ENCODE data around the gene SCO2. TPM values are rescaled to one million over a fixed set of nuclear protein-coding genes. Genes with fewer than 3 reads are reported as not detected.

SCO2 gene
- total RNA-seq, 1 donor from 2014 or later: 5.3 TPM

- H3K27ac Mint-ChIP-seq: no peak overlapping the region
- no peak for DNase-seq
- H3K4me3 Mint-ChIP-seq: no peak overlapping the region
- peaks cover 15% of the 10 kb centered on the region for H3K36me3 Mint-ChIP-seq (ENCODE audit: low read depth)
- H3K9me3 Mint-ChIP-seq: no peaks in the 10 kb centered on the region
- no peaks in the 10 kb centered on the region for H3K27me3 Mint-ChIP-seq
- intact Hi-C loops (cut with micrococcal nuclease): no loop called here
- peaks cover 29% of the 10 kb centered on the region for H3K4me1 Mint-ChIP-seq
Measured at GRCh38 chr22:50513175-50513574, 12.2 kb downstream of the SCO2 start.

GRCh38 chr22:50508897-50509296 is 16.5 kb downstream of the SCO2 start:
- Mint-ChIP-seq H3K27me3 (peaks cover 1% of the 10 kb centered on the region), H3K27ac (peak overlapping the region; percentile 87), H3K36me3 (ENCODE audit: low read depth) (peaks cover 8% of the 10 kb centered on the region), H3K4me1 (peaks cover 22% of the 10 kb centered on the region), H3K4me3 (peak overlapping the region; percentile 87), H3K9me3 (no peaks in the 10 kb centered on the region)
- DNase-seq: no peak
- intact Hi-C loops (cut with micrococcal nuclease): loop anchor here (1.0 to 10.0 kb wide), 7 partner anchors 16 to 257 kb away; partner anchors contain the start of genes HDAC10, PPP6R2, SBF1 and SCO2

DNA sequence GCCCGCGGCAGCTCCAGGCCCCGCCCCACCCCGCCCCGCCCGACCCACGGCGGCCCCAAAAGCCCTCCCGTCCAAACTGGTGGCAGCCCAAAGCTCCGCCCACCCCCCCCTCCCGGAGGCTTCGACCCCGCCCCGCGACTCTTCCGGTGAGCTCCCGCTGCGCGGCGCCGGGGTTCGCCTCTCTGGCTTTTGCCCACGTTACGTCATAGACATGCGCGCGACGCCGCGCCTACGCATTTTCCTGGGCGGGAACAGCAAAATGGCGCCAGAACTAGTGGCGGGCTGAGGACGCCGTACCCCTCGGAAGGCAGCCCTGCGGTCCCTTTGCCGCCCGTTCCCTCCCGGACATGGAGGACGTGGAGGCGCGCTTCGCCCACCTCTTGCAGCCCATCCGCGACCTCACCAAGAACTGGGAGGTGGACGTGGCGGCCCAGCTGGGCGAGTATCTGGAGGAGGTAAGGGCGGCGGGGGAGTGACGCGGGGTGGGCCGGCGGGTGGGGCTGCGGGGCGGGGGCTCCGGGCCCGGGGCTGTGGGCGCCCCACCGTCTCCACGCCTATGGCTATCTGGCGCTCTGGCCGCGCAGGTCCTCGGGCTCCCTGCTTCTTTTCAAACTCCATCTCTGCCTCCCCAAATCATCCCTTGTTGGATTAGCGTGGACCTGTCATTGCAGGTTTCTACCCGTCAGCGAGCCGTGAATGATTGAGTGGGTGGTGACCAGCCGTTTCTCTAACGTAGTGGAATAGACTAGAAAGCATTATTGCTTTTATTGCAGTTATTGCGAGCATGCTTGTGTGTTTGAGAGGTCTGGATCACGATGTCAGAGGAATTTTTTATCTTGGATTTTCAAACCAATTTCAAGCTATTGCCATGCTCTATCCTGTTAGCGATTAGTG is 17.2 kb downstream of the SCO2 start, which contains the start of gene NCAPH2:
Gene NCAPH2 (plus strand): TSS at position 234 of the 894 bp plus-strand sequence. CDS start 114 bp downstream, at position 348.
- peak; percentile 100 for DNase-seq
- H3K27ac Mint-ChIP-seq: peak within 1 kb of the TSS; percentile 97
- H3K4me1 Mint-ChIP-seq: peaks cover 17% of the 10 kb centered on the region
- peak within 1 kb of the TSS; percentile 90 for H3K4me3 Mint-ChIP-seq
- H3K9me3 Mint-ChIP-seq: no peaks in the 10 kb centered on the region
- peaks cover 1% of the 10 kb centered on the region for H3K27me3 Mint-ChIP-seq
- intact Hi-C loops (cut with micrococcal nuclease): loop anchor here (1.0 to 10.0 kb wide), 8 partner anchors 17 to 256 kb away; partner anchors contain the start of genes CHKB, HDAC10, PPP6R2 and SBF1
- peaks cover 8% of the 10 kb centered on the region for H3K36me3 Mint-ChIP-seq (ENCODE audit: low read depth)

DNA sequence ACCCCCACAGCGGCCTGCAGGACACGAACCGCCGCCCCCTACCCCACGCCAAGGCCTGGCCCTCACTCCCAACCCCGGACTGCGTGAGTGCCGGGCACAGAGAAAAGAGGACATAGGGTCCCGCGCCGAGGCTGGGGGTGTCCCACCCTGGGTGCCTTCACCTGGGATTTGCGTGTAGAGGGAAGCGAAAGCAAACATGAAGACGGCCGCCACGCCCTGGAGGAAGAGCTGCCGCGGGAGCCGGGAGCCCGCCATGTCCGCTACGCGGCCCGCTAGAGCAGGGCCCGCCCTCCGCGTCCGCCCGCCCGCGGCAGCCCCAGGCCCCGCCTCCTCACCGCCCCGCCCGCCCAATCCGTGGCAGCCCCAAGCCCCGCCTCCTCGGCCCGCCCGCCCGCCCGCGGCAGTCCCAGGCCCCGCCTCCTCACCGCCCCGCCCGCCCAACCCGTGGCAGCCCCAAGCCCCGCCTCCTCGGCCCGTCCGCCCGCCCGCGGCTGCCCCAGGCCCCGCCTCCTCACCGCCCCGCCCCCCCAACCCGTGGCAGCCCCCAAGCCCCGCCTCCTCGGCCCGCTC is 17.9 kb downstream of the SCO2 start, which contains the start of gene LMF2:
Gene LMF2 (minus strand): TSS at position 282 of the 570 bp plus-strand sequence. CDS start 27 bp downstream, at position 255.
- H3K4me1 Mint-ChIP-seq: peaks cover 15% of the 10 kb centered on the region
- peaks cover 10% of the 10 kb centered on the region for H3K36me3 Mint-ChIP-seq (ENCODE audit: low read depth)
- peaks cover 1% of the 10 kb centered on the region for H3K27me3 Mint-ChIP-seq
- H3K27ac Mint-ChIP-seq: peak within 1 kb of the TSS; percentile 97
- H3K9me3 Mint-ChIP-seq: no peaks in the 10 kb centered on the region
- H3K4me3 Mint-ChIP-seq: peak within 1 kb of the TSS; percentile 90
- peak; percentile 97 for DNase-seq
- intact Hi-C loops (cut with micrococcal nuclease): loop anchor here (1.0 to 10.0 kb wide), 4 partner anchors 55 to 255 kb away; partner anchors contain the start of genes CHKB, HDAC10 and PPP6R2

- H3K27ac Mint-ChIP-seq: peak overlapping the region; percentile 63
- intact Hi-C loops (cut with micrococcal nuclease): loop anchor here (1.0 to 10.0 kb wide), 4 partner anchors 55 to 255 kb away; partner anchors contain the start of genes CHKB, HDAC10 and PPP6R2
- peaks cover 7% of the 10 kb centered on the region for H3K36me3 Mint-ChIP-seq (ENCODE audit: low read depth)
- H3K27me3 Mint-ChIP-seq: peaks cover 1% of the 10 kb centered on the region
- DNase-seq: no peak
- H3K4me3 Mint-ChIP-seq: peak overlapping the region; percentile 90
- peaks cover 10% of the 10 kb centered on the region for H3K4me1 Mint-ChIP-seq
- H3K9me3 Mint-ChIP-seq: no peaks in the 10 kb centered on the region
Measured at GRCh38 chr22:50506611-50507420, 18.6 kb downstream of the SCO2 start.

DNA sequence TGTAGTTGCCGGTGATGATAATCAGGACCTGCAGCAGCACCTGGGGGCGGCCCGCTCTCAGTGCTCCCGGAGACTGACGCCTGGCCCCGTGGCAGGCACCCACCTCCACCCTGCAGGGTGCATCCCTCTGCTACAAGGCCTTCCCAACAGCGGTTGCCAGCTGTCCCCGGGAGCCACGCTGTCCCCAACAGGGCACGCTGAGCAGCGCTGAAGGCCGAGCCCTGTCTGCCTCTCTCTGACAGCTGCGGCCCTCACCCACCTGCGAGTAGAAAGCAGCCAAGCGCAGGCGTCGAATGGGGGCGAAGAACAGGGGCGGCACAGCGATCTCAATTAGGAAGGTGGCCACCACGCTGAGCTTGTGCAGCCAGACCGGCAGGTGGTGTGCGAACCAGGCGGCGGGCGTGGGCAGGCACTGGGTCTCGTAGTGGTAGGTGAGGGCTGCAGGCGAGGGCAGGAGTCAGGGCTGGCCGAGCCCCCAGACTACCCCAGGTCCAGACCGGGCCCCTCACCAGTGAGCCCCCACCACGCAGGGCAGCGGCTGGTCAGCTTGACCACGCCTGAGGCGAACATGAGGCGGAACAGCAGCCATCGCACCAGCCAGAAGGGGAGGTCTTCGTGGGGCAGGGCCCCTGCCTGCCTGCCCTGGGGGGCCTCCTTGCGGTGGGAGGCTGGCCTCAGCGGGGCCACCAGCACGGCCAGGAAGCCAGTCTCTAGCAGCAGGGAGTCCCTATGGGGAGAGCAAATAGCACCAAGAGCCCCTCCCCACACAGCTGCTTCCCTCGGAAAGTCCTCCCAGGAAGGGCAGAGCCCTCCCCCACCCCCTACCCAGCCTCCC is 19.4 kb downstream of the SCO2 start:
- peaks cover 7% of the 10 kb centered on the region for H3K36me3 Mint-ChIP-seq (ENCODE audit: low read depth)

GRCh38 chr22:50505276-50505775 is 20.1 kb downstream of the SCO2 start:
- Mint-ChIP-seq H3K4me1 (peaks cover 12% of the 10 kb centered on the region), H3K27ac (no peak overlapping the region), H3K36me3 (ENCODE audit: low read depth) (peaks cover 7% of the 10 kb centered on the region), H3K27me3 (peaks cover 1% of the 10 kb centered on the region), H3K9me3 (no peaks in the 10 kb centered on the region), H3K4me3 (no peak overlapping the region)
- DNase-seq: no peak
- intact Hi-C loops (cut with micrococcal nuclease): loop anchor here (5.0 to 10.0 kb wide), 3 partner anchors 53 to 253 kb away; partner anchors contain the start of genes HDAC10 and PPP6R2

More for the DNA sequence above, 19.4 kb downstream of the SCO2 start:
- Mint-ChIP-seq H3K4me1 (peaks cover 10% of the 10 kb centered on the region), H3K27me3 (peaks cover 1% of the 10 kb centered on the region), H3K9me3 (no peaks in the 10 kb centered on the region), H3K27ac (no peak overlapping the region), H3K4me3 (peak overlapping the region; percentile 90)
- intact Hi-C loops (cut with micrococcal nuclease): loop anchor here (5.0 to 10.0 kb wide), 3 partner anchors 54 to 254 kb away; partner anchors contain the start of genes HDAC10 and PPP6R2
- DNase-seq: no peak

GRCh38 chr22:50504369-50505211 is 20.8 kb downstream of the SCO2 start:
- intact Hi-C loops (cut with micrococcal nuclease): loop anchor here (5.0 to 10.0 kb wide), 3 partner anchors 52 to 252 kb away; partner anchors contain the start of genes HDAC10 and PPP6R2
- no peak for DNase-seq
- peaks cover 6% of the 10 kb centered on the region for H3K36me3 Mint-ChIP-seq (ENCODE audit: low read depth)
- no peaks in the 10 kb centered on the region for H3K9me3 Mint-ChIP-seq
- H3K4me1 Mint-ChIP-seq: peaks cover 11% of the 10 kb centered on the region
- peaks cover 1% of the 10 kb centered on the region for H3K27me3 Mint-ChIP-seq
- H3K4me3 Mint-ChIP-seq: no peak overlapping the region
- H3K27ac Mint-ChIP-seq: no peak overlapping the region

- Mint-ChIP-seq H3K4me1 (peaks cover 3% of the 10 kb centered on the region), H3K27ac (no peak overlapping the region), H3K9me3 (no peaks in the 10 kb centered on the region), H3K4me3 (no peak overlapping the region), H3K27me3 (peaks cover 1% of the 10 kb centered on the region), H3K36me3 (ENCODE audit: low read depth) (peaks cover 4% of the 10 kb centered on the region)
- intact Hi-C loops (cut with micrococcal nuclease): loop anchor here (10.0 kb wide), 1 partner anchor 159 kb away; the partner anchor contains the start of gene PPP6R2
- DNase-seq: no peak
Measured at GRCh38 chr22:50503475-50504145, 21.8 kb downstream of the SCO2 start.

DNA sequence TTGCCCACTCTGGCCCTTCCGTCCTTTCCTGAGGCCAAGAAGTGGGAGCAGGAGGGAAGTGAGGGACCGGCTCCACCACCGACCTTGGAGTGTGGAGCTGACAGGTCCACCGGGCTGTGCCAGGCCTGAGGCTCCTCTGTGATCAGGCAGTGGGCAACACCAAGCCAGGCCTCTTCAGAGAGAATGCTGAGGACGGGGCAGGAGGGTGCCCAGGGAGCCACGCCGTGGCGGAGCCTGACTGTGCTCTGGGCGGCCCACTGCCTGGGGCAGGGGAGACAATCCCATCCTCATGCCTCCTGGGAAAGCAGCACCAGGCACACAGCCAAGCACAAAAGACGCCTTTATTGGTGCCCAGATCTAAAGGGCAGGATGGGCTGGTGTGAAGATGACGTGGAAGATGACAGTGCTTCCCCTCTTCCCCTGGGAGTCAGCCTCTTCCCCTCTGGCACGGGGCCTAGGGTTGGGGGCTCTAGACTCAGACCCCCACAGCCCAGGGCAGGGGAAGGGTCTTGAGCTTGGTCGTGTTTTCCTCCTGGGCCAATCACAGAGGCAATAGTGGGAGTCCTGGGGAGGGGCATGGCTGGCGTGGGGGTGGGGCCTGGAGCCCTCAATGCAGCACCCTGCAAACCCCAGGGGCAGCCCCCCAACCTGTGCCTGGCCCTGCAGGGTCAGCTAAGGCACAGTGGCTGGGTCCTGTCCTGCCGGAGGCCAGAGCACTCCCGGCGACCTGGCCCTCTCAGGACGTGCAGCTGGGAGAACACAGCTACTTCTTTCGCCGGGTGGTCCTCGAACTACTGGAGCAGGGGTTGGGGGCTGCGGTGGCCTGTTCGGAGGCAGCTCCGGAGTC is 22.5 kb downstream of the SCO2 start:
- Mint-ChIP-seq H3K27me3 (no peaks in the 10 kb centered on the region), H3K4me3 (no peak overlapping the region), H3K9me3 (no peaks in the 10 kb centered on the region), H3K27ac (no peak overlapping the region), H3K4me1 (peaks cover 6% of the 10 kb centered on the region), H3K36me3 (ENCODE audit: low read depth) (peaks cover 4% of the 10 kb centered on the region)
- DNase-seq: no peak
- intact Hi-C loops (cut with micrococcal nuclease): loop anchor here (10.0 kb wide), 1 partner anchor 158 kb away; the partner anchor contains the start of gene PPP6R2
